HG03064 (cell line): ENCODE results near the gene GEMIN7.
"Not testable (repeated sequence)": the region's sequence is repeated elsewhere in the genome, so short reads cannot be mapped to it uniquely, and the experiment has no call there.

Experiments
- ATAC-seq: cut with Tn5 transposase; IDR thresholded peaks from one replicate; pipeline ENCODE4 v1.9.1; 2021; ENCODE audit warnings: low read depth; ENCODE audit not compliant: unreplicated experiment

The GEMIN7 gene

DNA sequence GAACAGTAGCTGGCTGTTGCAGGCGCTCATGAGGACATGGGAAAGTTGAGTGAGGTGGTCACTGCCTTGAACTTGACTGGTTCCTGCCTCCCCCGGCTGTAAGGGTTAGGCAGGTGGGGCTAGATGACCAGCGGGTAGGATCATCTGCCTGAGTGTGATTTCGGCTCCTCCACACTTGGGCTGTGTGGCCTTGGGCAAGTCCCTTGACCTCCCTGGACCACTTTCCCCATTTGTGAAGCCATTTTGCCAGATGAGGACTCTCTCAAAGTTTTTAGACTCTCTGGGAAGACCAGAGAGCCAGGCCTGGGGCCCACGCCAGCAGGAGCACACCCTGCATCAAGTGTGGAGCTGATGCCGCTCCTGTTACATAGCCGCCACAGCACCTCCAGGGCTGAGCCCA lies 23.4 kb downstream of the GEMIN7 start:
- ATAC-seq = no peak

GRCh38 chr19:45103156-45103507 lies 24.1 kb downstream of the GEMIN7 start:
- ATAC-seq = no peak

DNA sequence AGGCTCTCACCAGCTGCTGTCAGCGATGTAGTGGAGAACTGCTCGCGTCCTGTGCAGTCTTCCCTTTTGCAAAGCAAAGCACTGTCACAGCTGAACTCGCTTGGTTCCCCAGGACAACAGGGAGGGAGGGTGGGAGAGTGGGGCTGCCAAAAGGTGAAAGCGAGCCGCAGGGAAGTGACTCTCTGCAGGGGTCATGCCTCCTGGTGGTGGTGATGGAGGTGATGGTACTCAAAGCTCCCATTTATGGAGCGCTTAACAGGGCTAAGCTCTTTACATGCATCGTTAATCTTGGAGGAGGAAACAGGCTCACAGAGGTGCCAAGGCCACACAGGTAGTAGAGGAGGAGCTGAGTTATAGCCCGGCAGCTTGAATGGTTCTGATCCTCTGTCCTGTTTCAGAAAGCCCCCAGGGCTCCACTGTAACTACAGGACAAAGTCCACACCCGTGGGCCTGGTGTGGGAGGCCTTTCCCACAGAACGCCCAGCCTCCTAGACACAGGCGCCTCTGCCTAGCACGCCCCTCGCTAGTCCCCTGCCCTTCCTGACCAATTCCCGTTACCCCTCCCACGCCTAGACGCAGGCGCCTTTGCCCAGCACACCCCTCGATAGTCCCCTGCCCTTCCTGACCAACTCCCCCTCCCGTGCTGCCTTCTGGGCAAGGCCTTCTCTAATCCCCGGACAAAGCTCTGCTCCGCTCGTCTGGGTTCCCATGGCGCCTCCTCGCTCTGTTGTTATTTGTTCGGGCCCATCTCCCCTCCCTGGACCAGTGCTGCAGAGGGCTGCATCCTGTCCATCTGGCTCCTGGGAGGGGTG lies 24.7 kb downstream of the GEMIN7 start:
- no peak for ATAC-seq

GRCh38 chr19:45104658-45105349 lies 25.7 kb downstream of the GEMIN7 start:
- ATAC-seq = no peak

GRCh38 chr19:45106363-45106762 lies 27.3 kb downstream of the GEMIN7 start:
- not testable (repeated sequence) for ATAC-seq

GRCh38 chr19:45107621-45108150 lies 28.6 kb downstream of the GEMIN7 start:
- no peak for ATAC-seq

- no peak for ATAC-seq
Measured at GRCh38 chr19:45110851-45111266, 31.8 kb downstream of the GEMIN7 start.

DNA sequence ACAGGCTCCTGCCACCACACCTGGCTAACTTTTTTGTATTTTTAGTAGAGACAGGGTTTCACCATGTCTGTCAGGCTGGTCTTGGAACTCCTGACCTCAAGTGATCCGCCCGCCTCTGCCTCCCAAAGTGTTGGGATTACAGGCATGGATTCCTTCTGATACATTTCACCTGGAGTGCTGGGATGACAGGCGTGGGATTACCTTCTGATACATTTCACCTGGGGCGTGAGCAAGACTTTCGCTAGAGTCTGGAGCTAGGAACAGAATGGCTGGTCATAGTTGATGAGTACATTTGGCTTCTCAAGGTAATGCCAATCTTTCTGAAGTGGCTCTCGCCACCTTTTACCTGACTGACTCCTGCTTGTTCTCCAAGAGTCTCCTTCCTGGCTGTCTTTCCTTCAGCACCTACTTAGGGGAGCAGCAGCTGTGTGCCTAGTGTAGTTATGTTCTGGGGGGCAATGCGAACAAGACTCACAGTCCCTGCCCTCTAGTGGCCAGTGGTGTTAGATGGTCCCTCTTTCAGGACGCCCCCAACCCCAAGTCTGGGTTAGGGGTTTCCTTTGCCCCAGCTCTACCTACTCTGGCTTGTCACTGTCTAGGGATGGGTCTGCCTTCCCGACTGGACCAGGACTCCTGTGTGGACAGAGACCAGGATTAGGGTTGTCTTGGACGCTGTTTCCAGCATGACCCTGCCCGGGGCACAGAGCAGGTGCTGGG lies 33.2 kb downstream of the GEMIN7 start:
- no peak for ATAC-seq

DNA sequence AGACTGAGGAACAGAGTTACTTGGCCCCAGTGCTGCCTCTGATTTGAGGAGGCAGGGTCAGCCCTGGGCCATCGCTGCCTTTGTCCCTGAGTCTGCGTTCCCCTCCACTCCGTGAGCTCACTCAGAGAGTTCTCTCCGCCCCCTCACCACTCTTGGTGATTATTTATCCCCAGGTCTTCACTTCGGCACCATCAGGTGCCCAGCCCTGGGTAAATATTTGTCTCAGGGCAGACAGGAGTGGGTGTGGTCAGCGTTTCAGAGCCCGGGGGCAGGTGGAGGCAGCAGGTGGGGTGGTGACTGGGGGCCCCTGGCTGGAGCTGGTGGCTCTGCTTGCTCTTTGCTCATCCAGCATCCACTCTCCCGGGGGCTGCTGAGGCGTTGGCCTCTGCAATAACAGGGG lies 34.6 kb downstream of the GEMIN7 start:
- ATAC-seq = no peak

DNA sequence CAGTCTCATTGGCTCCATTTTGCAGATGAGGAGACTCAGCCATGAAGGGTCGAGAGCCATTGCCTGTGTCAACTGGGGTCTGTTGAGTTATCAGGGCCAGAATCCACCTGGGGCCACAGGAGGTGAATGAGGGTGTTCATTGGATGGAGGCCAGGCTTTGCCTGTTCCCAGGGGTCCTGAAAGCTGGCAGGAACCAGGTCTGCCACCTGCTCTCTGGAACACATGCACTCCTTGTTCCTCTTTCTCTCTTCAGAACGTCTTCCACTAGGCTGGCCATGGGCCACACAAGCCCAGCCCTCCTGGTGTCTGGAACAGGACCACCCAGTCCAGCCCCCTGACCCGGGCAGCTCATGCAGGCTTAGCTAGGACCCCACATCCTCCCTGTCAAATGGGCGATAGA lies 35.1 kb downstream of the GEMIN7 start:
- ATAC-seq = no peak

DNA sequence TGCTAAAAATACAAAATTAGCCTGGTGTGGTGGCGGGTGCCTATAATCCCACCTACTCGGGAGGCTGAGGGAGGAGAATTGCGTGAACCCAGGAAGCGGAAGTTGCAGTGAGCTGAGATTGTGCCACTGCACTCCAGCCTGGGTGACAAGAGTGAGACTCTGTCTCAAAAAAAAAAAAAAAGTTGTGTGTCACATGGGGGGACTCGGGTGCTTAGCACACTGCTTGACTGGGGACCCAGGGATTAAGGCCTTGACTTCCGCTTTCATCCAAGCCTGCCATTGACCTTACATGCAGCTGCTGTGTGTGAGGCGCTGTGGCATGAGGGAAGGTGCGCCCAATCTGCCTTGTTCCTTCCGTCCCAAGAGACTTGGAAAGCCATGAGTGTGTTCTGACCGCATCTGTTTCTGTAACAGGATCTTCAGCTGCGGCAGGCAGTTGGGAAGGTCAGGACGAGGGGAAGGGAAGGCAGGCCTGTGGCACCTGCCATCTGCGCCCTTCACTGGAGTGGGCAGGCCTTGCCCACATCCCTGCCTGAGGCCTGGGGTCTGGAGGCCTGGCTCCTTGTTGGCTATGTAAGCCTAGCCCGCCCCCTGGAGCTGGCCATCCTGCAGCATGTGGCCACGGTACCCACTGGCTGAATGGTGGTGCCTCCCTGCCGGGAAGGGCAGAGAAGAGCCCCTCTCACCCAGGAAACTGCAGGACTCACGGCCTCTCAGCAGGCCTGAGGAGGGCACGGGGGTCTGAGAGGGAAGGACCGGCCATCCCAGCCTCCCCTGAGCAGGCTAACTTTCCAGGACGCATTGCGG lies 37.0 kb downstream of the GEMIN7 start:
- no peak for ATAC-seq

DNA sequence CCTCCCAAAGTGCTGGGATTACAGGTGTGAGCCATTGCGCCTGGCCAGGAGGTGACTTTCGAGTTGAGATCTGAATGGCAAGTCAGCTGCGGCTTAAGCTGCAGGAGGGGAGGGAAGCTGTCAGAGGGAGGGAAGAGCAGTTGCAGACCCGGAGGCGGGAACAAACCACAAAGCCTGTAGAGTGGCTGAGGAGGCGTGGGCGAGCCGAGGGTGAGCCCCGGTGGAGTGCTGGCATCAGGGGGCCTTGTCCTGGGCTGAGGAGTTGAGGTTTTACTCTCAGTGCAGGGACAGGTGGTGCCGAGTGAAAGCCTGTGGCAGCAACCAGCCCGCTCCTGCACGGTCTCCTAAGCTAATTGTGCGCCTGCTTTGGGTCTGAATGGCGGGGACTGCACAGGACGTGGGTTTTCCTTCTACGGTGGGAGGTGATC lies 38.1 kb downstream of the GEMIN7 start:
- ATAC-seq = no peak

DNA sequence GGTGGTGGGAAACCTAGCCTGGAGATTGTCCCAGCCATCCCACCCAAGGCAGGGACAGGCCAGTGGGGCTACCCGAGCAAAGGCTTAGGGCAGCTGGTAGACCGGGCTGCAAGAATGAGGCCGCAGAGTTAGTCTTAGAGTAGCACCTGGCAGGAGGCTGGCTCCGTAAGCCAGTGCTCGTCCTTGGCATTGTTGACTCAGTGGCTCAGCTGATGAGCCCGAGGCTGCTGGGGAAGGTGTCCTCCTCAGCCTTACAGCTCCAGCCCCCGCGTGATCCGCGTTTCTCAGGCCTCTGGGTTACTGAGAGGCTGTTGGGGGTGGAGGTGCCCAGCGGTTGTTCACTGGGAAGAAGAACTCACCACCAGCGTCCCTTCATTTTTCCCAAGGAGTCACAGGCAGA lies 38.6 kb downstream of the GEMIN7 start:
- no peak for ATAC-seq

DNA sequence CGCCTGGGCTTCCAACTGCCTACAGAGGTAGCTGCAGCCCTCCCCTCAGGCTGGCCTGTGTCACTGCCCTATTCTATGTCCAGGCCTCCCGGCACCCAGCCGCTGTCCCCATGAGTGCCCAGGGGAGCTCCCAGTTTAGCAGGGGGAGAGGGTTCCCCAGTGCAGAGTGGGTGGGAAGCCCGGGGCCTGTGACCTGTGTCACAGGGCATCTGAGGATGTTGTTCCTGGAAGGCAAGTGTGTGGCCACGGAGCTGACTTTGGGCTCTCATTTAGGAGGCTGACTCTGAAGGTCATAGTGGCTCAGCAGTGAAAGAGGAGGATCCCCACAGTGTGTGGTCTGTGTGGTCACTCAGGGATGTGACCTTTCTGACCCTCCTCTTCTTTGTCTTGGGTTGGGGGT lies 39.0 kb downstream of the GEMIN7 start:
- ATAC-seq = no peak

DNA sequence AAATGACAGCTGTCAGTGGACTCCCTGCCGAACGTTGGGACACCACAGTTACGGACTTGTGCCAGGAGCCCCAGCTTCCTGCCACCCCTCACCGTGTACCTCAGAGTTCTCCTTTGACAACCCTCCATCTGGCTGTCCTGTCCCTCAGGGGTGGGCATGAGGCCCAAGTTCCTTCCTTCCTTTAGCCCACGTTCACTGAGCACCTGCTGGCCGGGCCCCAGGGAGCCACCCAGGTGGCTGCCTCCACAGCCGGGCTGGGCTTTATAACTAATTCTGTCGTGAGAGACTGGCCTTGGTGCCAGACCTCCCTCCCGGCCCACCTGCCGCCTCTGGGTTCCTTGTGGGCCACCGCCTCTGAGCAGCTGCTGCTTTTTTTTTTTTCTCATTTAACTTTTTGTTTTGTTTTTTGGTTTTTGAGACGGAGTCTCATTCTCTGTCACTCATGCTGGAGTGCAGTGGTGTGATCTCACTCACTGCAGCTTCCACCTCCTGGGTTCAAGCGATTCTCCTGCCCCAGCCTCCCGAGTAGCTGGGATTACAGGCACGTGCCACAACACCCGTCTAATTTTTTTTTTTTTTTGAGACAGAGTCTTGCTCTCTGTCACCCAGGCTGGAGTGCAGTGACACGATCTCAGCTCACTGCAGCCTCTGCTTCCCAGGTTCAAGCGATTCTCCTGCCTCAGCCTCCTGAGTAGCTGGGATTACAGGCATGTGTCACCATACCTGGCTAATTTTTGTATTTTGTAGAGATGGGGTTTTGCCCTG lies 39.7 kb downstream of the GEMIN7 start:
- ATAC-seq = not testable (repeated sequence)

DNA sequence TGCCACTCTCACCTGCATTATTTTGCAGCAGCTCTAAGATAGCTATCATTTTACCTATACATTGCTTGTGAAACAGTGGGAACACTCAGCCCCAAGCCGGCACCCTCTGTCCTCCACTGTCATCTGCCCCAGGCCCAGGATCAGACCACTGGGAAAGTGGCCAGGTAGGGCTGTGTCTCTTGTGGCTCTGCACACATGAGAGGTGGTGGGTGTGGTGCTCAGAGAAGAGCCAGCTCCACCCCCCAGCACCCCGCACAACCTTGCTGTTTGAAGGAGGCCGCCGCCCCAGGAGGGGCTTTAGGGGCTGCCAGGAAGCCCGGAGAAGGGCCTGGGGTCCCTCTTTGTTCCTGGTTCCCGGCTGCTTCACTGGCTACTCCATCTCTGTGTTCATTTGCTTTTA lies 40.5 kb downstream of the GEMIN7 start:
- ATAC-seq = no peak

GRCh38 chr19:45121827-45122345 lies 42.8 kb downstream of the GEMIN7 start:
- ATAC-seq = no peak

DNA sequence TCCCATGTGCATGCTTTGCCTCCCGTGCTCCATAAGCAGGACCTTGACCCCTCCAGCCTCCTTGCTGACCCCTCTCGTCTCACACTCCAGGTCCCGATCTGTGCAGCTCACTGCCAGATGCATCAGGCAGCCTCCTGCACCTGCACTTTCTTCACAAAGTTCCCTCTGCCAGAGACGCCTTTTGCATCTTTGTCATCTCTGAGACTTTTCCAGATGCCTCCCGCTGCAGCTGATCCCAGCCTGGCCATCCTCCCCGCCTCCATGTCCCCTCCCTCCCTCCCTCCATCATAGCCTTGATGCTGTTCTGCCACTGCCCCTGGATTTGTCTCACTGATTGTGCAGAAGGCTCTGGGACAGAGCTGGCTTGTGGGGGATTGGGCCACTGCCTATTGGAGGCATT lies 43.8 kb downstream of the GEMIN7 start:
- ATAC-seq = no peak

DNA sequence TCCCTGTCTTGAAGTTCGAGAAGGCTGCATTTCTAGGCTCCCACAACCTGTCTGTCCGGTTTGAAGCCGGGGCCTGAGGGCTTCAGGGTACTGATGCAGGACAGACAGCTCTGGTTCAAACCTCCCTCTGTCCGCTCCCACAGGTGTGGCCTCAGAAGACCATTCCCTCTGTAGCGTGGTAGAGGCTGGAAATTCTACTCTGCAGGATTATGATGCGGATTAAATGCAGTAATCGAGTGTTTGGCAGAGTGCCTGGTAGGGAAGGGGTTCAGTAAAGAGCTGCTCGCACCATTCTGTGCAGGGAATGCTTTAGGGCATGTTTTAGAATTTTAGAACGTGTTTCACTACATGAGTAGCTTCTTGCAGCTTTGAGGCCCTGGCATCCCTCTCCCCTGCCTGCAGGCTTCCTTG lies 44.4 kb downstream of the GEMIN7 start:
- ATAC-seq = no peak
